NCI-H510A (cell line): ENCODE measurements around the gene BRAF.
"Not testable (repeated sequence)": the region's sequence is repeated elsewhere in the genome, so short reads cannot be mapped to it uniquely, and the experiment has no call there.

Source experiments
- DNase-seq: peaks from one replicate; lab custom pipeline; 2025; lab: John Stamatoyannopoulos, UW

The BRAF gene

DNA sequence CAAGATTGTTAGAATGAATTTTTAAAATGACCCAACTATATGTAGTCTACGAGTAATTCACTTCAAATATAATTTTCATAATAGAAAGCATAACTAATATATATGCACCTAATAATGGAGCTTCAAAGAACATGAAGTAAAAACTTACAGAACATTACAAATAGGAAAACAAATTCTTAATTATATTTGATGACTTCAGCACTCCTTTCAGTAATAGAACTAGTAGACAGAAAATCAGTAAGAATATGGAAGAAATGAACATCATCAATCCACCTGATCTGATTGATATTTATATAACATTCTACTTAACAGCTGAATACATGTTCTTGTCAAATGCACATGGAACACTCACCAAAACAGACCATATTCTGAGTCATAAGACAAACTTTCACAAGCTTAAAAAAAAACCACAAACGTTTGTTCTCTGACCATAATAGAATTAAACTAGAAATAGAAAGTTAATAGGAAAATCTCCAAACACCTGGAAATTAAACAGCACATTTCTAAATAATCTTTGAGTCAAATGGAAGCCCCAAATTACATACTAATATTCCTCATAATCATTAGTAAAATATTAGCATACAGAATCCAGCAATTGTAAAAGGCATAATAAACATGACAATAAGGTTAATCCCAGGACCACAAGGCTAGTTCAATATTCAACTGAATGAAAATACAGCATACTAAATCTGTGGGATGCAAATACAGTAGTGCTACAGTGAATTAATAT is 48.0 kb downstream of the BRAF start:
- no peak for DNase-seq

DNA sequence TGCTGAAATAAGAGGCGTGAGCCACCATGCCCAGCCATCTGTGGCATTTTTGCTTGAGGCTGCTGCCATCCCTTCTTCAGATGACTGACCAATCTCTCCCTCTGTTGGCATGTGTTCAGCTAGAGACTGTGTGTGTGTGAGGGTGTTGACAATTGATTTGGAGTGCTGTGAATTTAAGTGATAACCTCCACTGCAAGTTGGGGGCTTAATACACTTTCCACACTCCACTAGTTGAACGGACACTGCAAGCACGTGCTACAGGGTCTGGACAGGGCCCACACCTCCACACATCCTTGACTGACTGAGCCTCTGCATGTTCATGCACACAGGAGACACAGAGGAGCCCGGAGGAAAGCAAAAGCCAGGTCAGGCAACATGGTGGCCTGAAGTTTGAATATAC is 51.3 kb downstream of the BRAF start:
- DNase-seq: no peak

DNA sequence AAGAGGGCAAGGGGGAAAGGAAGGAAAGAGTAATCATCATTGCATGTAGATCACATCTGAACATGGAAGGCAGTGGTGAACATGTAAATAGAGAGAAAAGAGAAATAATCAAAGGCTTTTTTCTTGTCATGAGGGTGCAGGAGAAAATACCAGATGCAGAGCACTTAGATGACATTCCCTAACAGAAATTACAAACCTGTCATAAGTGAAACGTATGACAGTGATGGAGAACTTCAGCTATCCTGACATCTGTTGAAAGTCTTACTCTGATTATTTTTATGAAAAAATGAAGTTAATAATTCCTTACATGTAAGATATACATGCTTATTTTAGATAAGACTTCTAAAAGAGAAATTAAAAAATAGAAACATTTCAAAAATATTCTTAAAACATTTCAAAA is 54.7 kb downstream of the BRAF start:
- no peak for DNase-seq

DNA sequence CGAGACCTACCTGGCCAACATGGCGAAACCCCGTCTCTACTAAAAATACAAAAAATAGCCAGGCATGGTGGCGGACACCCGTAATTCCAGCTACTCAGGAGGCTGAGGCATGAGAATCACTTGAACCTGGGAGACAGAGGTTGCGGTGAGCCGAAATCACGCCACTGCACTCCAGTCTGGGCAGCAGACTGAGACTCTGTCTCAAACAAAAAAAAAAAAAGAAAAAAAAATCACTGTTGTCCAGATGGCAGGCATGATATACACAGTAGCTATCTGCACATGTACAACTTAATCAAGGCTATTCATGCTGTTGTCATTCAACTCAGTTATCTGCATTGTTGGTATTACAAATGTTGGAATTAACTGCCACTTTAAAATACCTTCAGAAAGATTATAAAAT is 55.3 kb downstream of the BRAF start:
- no peak for DNase-seq

DNA sequence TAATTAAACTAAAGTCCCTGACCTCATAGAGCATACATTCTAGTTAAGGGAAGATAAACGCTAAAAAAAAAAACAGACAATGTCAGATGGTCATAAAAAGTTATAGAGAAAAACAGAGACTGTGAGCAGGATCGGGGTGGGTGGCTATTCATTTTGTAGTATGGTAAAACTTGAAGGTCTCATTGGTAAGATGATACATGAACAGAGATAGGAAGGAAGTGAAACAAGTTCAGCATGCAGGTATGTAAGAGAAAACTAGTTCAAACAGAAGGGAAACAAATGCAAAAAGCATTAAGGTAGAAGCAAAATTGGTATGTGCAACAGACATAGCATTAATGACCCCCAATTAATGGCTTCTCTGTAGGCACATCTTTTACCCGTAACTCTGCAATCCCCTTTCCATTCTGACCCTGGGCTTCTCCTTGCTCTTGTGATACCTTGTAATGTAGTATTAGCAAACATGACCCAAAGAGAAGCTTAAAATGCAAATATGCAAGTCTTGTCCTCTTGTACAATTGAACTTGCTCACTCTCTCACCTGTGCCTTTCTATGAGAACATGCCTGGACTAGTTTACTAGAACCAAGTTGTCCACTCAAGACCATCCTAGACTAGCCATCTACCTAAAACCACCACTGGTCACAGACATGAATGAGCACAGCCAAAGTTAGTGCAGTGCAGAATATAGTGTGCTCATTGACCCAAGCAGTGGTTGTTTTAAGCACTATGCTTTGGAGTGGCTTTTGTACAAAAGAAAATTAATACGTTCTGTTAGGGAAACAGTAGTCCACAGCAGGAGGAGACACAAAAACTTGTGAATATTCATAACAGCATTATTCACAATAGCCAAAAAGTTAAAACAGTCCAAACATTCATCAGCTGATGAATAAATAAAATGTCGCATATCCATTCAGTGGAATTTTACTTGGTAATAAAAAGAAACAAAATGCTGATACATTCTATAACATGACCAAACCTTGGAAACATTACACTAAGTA is 57.0 kb downstream of the BRAF start:
- no peak for DNase-seq

DNA sequence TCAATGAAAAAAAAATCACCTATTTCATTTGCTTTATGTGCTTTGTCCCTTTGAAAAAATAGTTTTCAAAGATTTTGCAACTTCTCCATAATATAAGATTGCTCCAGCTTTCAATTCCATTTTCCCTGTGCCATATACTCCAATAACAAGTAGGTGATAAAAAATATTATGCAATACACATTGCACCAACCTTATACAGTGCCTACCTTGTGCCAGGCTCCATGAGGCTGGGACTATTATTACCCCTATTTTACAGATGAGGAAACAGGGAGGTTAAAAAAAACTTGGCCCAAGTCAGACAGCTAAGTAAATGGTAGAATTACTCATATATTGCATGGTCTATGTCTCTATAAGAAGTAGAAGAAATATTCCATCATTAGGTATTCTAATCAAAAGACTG is 57.8 kb downstream of the BRAF start:
- no peak for DNase-seq

DNA sequence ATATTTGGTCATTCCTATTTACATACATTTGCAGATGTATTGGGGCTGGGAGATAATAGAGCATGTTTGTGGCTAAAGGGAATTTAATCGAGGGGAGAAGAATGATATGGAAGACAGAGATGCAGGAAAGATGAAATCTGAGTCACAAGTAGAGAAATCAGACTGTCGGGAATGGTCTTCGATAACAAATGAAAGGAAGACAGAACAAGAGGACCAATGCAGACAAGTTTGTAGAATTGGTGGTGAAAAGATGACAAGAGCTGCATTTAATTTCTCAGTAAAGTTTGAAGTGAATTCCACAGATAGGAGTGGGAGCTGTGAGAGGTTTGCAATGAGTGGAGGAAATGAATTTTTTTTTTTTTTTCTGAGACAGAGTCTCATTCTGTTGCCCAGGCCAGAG is 60.0 kb downstream of the BRAF start:
- no peak for DNase-seq

DNA sequence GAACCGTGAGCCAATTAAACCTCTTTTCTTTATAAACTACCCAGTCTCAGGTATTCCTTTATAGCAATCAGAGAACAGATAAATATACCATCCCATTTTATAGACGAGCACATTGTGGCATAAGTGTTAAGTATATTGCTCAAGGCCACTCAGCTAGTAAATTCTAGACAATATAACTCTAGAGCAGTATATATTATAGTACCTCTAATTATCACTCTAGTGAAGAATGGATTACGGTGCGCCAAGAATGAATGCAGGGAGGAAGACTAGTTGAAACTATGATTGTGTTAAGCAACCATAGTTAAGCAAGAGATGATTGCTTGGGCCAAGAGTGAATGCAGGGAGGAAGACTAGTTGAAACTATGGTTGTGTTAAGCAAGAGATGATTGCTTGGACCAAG is 60.9 kb downstream of the BRAF start:
- no peak for DNase-seq

DNA sequence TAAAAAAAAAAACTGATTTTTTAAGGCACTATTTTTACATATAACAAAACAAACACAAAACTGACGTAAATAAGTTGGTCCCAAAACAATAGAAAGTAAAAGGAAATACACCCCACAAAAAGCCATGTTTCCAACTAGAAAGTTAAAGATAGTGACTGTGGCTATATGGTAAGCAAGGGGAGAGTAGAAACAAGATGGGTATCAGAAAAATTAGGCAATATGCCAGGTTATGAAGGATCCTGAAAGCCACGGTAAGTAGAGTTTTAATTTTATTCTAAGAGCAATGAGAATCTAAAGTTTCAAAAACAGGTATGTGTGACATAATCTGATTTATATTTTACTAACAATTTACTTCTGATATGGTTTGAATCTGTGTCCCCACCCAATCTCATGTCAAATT is 61.5 kb downstream of the BRAF start:
- DNase-seq: no peak

DNA sequence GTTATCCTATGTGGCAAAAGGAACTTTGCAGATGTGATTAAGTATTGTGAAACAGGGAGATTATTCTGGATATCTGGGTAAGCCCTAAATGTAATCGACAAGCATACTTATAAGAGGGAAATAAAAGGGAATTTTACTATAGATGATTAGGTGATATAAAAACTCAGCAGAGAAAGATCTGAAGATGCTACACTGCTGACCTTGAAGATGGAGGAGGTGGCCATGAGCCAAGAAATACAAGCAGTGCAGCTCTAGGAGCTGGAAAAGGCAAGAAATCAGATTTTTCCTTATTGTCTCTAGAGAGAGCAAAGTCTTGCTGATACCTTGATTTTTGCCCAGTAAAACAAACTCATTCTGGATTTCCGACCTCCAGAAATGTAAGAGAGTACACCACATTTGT is 67.7 kb downstream of the BRAF start:
- no peak for DNase-seq

DNA sequence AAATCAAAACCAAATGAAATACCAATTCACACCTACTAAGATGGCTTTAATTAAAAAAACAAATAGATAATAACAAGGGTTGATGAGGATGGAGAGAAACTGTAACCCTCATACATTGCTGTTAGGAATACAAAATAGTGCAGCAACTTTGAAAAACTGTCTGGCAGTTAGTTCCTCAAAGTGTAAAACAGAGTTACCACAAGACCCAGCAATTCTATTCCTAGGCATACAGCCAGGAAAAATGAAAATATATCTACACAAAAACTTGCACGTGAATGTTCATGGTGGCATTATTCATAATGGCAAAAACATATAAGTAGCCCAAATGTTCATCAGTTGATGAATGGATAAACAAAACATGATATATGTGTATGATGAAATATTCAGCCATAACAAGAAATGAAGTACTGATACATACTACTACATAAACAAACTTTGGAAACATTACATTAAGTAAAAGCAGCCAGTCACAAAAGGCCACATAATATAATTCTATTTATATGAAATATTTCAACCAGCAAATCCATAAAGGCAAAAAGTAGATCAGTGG is 83.5 kb downstream of the BRAF start:
- DNase-seq: no peak

DNA sequence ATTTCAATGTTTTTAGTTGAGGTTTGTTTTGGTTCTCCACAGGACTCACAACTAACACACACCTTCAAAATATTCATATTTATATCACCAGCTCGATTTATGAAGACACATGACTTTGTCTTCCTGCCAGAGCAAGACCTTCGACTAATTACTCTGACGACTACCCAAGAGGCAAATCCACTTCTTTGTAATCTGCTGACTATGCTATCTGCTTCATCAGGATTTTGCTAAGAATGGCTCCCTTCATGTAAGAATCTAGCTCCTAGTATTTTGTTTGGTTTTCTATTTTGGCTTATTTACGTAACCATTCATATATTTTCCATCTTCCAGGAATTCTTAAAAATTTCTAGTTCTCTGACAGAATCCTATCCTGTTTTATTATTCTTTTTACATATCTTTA is 93.0 kb downstream of the BRAF start:
- DNase-seq: no peak

DNA sequence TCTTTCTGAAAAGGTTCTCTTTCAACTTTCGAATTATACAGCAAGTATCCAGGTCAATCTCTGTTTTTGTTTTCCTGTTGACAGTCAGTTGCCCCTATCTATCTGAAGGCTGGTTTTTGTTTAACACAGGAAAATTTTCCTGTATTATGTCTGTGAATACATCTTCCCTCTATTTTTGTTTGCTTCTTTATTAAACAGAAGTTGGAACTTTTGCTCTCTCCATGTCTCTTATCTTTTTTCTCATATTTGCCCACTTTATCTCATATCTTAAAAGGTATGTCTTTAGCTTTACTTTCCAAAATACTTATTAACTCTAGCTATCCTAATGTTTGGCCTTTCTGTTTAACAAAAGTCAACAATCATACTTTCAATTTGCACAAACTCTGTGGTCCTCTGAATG is 95.0 kb downstream of the BRAF start:
- no peak for DNase-seq

DNA sequence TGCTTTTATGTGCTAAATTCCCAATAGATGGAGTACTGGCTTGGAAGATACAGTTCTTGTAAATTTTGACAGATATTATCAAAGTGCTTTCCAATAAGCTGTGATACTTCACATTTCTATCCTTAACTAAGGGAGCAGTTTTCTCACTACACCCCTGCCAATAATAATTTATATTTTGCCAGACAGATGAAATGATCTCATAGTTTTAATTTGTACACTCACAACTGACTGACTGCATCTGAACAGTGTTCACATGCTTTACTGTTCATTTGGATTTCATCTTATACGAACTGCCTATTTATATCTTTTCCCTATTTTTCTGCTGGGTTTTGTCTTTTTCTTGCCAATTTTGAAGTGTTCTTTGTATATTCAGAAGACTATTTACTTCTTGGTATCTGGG is 96.0 kb downstream of the BRAF start:
- DNase-seq: no peak

DNA sequence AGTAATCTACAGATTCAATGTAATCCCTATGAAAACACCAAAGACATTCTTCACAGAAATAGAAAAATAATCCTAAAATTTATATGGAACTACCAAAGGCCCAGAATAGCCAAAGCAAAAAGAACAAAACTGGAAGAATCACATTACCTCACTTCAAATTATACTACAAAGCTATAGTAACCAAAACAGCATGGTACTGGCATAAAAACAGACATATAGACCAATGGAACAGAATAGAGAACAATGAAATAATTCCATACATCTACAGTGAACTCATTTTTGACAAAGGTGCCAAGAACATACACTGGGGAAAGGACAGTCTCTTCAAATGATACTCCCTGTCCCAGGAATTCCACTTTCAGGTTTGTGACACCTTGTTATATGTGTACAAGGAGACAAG is 107.3 kb downstream of the BRAF start:
- DNase-seq: not testable (repeated sequence)

DNA sequence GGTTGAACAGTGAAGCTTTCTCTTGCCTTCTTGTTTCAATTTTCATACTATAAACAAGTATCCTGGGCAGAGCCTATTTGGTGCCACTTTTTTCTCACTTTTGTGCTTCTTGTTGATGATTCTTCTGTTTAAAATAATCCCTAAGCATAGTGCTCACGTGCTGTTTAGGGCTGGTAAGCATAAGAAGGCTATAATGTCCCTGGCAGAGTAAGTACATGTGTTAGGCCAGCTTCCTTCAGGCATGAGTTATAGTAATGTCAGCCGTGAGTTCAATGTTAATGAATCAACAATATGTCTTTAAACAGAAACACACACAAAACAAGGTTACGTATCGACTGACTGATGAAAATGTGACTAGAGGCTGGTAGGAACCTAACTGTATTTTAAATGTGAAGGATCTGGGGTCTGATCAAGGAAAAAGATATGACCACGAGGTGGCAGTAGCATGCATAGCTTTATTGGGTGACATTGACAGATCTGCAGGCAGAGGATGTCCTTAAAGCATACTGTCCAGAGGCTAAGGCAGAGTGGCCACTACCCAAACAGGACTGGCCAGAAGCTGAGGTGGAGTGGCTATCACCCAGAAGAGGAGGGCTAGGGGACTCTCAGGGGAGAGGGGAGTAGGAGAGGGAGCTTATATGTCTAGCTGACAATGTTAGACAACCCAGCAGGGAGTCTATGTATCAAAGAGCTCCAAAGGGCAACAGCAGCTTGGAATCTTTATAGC is 113.7 kb downstream of the BRAF start:
- no peak for DNase-seq

DNA sequence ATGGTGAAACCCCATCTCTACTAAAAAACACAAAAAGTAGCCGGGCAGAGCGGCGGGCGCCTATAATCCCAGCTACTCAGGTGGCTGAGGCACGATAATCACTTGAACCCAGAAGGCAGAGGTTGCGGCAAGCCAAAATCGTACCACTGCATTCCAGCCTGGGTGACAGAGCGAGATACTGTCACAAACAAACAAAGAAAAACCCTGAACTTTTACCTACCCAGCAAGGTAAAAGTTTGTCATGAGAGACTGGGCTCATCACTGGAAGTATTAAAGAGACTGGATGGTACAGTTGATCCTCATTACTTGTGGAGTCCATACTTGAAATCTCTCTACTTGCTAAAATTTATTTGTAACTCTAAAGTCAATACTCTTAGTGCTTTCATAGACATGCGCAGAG is 114.3 kb downstream of the BRAF start:
- DNase-seq: no peak

DNA sequence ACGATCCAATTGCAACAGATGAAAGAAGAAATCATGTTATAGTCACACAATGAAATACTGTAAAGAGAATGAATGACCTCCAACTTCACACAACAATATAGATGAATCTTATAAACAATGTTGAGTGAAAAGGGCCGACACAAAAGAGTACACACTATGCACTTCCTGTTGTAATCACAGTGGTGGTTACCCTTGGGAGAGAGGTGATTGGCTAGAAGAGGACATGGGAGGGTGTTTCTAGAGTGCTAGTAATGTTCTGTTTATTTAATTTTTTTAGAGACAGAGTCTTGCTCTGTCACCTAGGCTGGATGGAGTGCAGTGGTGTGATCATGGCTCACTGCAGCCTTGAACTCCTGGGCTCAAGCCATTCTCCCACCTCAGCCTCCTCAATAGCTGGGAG is 145.8 kb downstream of the BRAF start:
- DNase-seq: no peak

DNA sequence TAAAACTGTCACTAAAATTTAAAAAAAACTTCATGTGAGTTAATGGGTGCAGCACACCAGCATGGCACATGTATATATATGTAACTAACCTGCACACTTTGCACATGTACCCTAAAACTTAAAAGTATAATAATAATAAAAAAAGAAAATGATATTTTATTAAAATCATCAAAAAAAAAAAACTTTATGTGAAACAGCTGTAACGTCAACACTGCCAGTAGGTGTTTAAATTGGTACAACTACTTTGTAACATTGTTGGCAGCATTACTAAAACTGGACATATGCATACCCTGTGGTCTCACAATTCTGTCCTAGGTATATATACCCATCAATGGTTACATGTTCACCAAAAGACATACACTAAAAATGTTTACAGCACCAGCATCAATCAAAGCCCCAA is 146.2 kb downstream of the BRAF start:
- no peak for DNase-seq

DNA sequence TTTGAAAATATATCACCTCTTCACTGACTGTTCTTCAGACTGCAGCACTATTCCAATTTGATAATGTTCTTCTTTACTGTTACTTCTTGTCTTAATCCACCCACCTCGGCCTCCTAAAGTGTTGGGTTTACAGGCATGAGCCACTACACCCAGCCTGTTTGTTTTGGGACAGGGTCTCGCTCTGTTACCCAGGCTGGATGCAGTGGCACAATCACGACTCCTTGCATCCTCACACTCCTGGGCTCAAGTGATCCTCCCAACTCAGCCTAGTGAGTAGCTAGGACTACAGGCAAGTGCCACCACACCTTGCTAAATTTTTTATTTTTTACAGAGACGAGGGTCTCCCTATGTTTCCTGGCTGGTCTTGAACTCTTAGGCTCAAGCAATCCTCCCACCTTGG is 150.4 kb downstream of the BRAF start:
- no peak for DNase-seq

DNA sequence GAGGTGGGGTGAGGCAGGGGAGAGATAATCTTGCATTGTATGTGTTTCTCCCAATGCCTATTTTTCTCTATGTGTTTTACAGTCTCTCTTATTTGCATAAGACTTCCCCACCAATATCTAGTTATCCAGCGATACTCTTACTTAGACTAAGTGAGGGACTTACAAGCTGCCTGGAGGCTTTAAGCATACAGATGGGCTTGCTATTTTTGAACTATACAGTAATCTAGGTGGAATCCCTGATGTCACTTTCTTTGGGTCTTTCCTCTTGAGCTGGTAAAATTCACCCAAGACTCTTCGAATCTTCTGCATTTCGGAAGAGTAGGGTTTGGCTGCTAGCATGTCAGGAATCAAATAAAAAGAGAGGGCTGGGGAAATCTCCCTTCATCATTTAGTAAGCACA is 151.6 kb downstream of the BRAF start:
- DNase-seq: no peak

DNA sequence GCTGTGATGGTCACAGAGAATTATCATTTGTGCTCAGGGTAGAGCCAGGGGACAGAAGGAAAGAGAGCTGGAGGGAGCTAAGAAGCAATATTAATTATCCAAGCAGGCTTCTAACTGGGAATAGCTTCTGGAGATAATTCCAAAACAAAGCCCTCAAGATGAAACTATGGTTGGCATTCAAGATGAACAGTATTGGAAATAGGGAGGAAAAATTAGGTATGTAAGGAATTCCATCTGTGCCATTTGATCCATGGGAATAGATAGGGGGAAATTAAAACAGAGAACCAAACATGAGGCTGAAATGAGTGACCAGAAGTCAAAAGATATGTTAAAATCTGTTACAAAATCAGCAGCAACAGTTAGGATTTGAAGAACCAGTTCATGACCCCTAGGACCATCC is 152.9 kb downstream of the BRAF start:
- DNase-seq: no peak
